ENCODE data around the gene ECT2L. TPM values are rescaled to one million over a fixed set of nuclear protein-coding genes. Genes with fewer than 3 reads are reported as not detected.

The ECT2L gene
- total RNA-seq, 1 donor from 2014 or later = not detected

DNA sequence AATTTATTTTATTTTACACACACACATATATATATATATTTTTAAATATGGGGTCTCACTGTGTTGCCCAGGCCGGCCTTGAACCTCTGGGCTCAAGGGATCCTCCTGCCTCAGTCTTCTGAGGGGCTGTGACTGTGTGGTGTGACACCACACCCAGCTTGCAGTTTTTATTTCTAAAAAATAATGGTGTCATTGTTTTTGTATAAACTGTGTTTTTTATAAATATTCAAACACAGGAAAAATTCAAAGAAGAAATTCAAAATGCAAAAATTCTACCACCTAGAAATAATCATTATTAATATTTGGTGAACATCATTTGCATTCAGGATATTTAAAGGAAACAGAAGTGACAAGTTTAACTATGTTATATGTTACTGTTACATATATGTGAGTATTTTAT is 19.2 kb upstream of the ECT2L start:
- peaks cover 2% of the 10 kb centered on the region for H3K27me3 Mint-ChIP-seq (ENCODE audit: unreplicated experiment)
- no peak for DNase-seq (ENCODE audit: low spot score)
- no peaks in the 10 kb centered on the region for H3K9me3 Mint-ChIP-seq (ENCODE audit: unreplicated experiment)
- H3K4me1 Mint-ChIP-seq (ENCODE audit: unreplicated experiment) = peaks cover 9% of the 10 kb centered on the region
- H3K36me3 Mint-ChIP-seq (ENCODE audit: low read depth, unreplicated experiment) = no peaks in the 10 kb centered on the region
- H3K27ac Mint-ChIP-seq (ENCODE audit: unreplicated experiment) = no peak overlapping the region
- TF ChIP-seq, protein P1, sequence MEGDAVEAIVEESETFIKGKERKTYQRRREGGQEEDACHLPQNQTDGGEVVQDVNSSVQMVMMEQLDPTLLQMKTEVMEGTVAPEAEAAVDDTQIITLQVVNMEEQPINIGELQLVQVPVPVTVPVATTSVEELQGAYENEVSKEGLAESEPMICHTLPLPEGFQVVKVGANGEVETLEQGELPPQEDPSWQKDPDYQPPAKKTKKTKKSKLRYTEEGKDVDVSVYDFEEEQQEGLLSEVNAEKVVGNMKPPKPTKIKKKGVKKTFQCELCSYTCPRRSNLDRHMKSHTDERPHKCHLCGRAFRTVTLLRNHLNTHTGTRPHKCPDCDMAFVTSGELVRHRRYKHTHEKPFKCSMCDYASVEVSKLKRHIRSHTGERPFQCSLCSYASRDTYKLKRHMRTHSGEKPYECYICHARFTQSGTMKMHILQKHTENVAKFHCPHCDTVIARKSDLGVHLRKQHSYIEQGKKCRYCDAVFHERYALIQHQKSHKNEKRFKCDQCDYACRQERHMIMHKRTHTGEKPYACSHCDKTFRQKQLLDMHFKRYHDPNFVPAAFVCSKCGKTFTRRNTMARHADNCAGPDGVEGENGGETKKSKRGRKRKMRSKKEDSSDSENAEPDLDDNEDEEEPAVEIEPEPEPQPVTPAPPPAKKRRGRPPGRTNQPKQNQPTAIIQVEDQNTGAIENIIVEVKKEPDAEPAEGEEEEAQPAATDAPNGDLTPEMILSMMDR (IDR thresholded peaks at IDR 0.05; ENCODE audit: unreplicated experiment) = no peak
- no peak overlapping the region for H3K4me3 Mint-ChIP-seq (ENCODE audit: unreplicated experiment)

DNA sequence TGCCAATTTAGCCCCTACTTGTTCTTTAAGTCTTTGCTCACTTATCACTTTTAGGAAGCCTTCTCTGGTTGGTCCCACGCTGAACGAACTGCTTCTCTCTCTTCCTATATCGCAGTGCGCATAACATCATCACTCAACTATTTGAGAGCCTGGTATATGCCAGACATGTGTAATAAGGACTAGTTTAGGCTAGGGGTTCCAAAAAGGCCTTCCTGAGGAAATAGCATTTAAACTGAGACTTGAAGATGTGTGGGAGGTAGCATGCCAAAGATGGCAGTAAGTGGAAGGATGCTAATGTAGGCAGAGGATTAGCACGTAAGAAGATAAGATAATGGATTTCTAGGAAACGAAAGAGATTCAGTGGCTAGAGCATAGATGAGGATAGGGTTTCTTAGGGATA is 17.6 kb upstream of the ECT2L start:
- no peak for DNase-seq (ENCODE audit: low spot score)
- H3K4me3 Mint-ChIP-seq (ENCODE audit: unreplicated experiment) = no peak overlapping the region
- no peaks in the 10 kb centered on the region for H3K9me3 Mint-ChIP-seq (ENCODE audit: unreplicated experiment)
- H3K4me1 Mint-ChIP-seq (ENCODE audit: unreplicated experiment) = peaks cover 12% of the 10 kb centered on the region
- H3K36me3 Mint-ChIP-seq (ENCODE audit: low read depth, unreplicated experiment) = no peaks in the 10 kb centered on the region
- TF ChIP-seq, protein P1 (IDR thresholded peaks at IDR 0.05; ENCODE audit: unreplicated experiment) = no peak
- peaks cover 2% of the 10 kb centered on the region for H3K27me3 Mint-ChIP-seq (ENCODE audit: unreplicated experiment)
- H3K27ac Mint-ChIP-seq (ENCODE audit: unreplicated experiment) = no peak overlapping the region

DNA sequence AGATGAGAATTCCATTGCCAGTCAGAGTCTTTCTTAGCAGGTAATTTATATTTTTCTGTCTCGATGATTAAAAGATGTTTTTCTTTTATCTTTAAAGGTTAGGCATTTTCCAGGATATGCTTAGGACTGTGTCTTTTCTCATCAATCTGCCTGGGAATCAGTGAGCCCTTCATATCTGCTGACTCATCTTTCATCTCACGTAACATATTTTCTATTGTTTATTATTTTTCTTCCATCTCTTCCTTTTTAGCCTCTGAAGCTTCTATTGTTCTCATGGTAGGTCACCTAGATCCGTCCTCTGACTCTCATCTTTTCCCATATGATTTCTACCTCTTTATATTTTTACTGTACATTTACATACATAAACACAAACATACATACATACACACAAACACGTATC is 13.6 kb upstream of the ECT2L start:
- no peaks in the 10 kb centered on the region for H3K36me3 Mint-ChIP-seq (ENCODE audit: low read depth, unreplicated experiment)
- TF ChIP-seq, protein P1 (IDR thresholded peaks at IDR 0.05; ENCODE audit: unreplicated experiment) = no peak
- no peak overlapping the region for H3K4me3 Mint-ChIP-seq (ENCODE audit: unreplicated experiment)
- no peak overlapping the region for H3K27ac Mint-ChIP-seq (ENCODE audit: unreplicated experiment)
- no peaks in the 10 kb centered on the region for H3K9me3 Mint-ChIP-seq (ENCODE audit: unreplicated experiment)
- DNase-seq (ENCODE audit: low spot score) = no peak
- peaks cover 6% of the 10 kb centered on the region for H3K4me1 Mint-ChIP-seq (ENCODE audit: unreplicated experiment)
- H3K27me3 Mint-ChIP-seq (ENCODE audit: unreplicated experiment) = no peaks in the 10 kb centered on the region

DNA sequence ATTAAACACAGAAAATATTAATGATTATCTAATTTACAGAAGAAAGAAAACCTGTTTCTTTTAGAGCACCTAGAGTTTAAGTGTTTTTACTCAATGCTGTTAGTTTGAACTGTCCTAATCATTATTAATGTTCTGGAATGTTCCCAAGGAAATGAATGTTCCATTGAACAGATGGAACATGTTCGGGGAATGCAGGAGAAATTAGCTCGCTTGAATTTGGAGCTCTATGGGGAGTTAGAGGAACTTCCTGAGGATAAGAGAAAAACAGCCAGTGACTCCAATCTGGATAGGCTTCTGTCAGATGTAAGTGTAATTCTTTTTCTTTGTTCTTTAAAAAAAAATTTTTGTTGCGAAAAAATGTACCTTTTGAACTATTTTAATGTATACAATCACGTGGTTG is 10.8 kb upstream of the ECT2L start:
- H3K36me3 Mint-ChIP-seq (ENCODE audit: low read depth, unreplicated experiment) = no peaks in the 10 kb centered on the region
- TF ChIP-seq, protein P1 (IDR thresholded peaks at IDR 0.05; ENCODE audit: unreplicated experiment) = no peak
- no peaks in the 10 kb centered on the region for H3K9me3 Mint-ChIP-seq (ENCODE audit: unreplicated experiment)
- H3K27me3 Mint-ChIP-seq (ENCODE audit: unreplicated experiment) = no peaks in the 10 kb centered on the region
- DNase-seq (ENCODE audit: low spot score) = no peak
- H3K4me3 Mint-ChIP-seq (ENCODE audit: unreplicated experiment) = no peak overlapping the region
- H3K4me1 Mint-ChIP-seq (ENCODE audit: unreplicated experiment) = peaks cover 6% of the 10 kb centered on the region
- H3K27ac Mint-ChIP-seq (ENCODE audit: unreplicated experiment) = no peak overlapping the region

DNA sequence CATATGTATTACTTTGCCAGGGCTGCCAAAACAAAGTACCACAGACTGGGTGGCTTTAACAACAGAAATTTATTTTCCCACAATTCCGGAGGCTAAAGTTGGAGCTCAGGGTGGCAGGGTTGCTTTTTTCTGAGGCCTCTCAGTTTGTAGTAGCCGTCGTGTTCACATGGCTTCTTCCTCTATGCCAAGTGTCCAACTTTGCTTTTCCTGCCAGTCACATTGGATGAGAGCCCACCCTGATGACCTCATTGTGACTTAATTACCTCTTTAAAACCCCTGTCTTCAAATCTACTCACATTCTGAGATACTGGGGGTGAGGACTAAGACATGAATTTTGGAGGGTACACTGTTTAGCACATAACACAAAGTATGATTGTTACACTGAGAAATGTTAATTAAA is 9.9 kb upstream of the ECT2L start:
- Mint-ChIP-seq H3K27me3 (ENCODE audit: unreplicated experiment) (no peaks in the 10 kb centered on the region), H3K9me3 (ENCODE audit: unreplicated experiment) (no peaks in the 10 kb centered on the region), H3K27ac (ENCODE audit: unreplicated experiment) (no peak overlapping the region), H3K36me3 (ENCODE audit: low read depth, unreplicated experiment) (no peaks in the 10 kb centered on the region), H3K4me1 (ENCODE audit: unreplicated experiment) (peaks cover 6% of the 10 kb centered on the region), H3K4me3 (ENCODE audit: unreplicated experiment) (no peak overlapping the region)
- TF ChIP-seq, protein P1 (IDR thresholded peaks at IDR 0.05; ENCODE audit: unreplicated experiment) = no peak
- no peak for DNase-seq (ENCODE audit: low spot score)

Measured in endothelial cell (in vitro differentiated cells).